NT2/D1 (cell line): Measurements from ENCODE around the gene INSL4.

Experiments used
- DNase-seq: peaks from one replicate; pipeline ENCODE4 v3.0.0-alpha.2; 2011; ENCODE audit warnings: low read depth, low spot score
- H3K27me3 ChIP-seq: 2 replicates; pipeline ENCODE4 v1.6.0; 2011; ENCODE audit warnings: mild to moderate bottlenecking; ENCODE audit not compliant: insufficient read length, insufficient read depth
- H3K36me3 ChIP-seq: 2 replicates; pipeline ENCODE4 v1.6.1; 2011; ENCODE audit warnings: mild to moderate bottlenecking, low read length, mixed read lengths; ENCODE audit not compliant: insufficient read depth, insufficient read length
- H3K4me1 ChIP-seq: 2 replicates; pipeline ENCODE4 v1.5.1; 2011; ENCODE audit not compliant: insufficient read depth, insufficient read length
- H3K4me3 ChIP-seq: 2 replicates; pipeline ENCODE4 v1.5.1; 2011; ENCODE audit warnings: low read depth; ENCODE audit not compliant: insufficient read length
- H3K9ac ChIP-seq: 2 replicates; pipeline ENCODE4 v1.6.0; 2011; ENCODE audit warnings: low read depth; ENCODE audit not compliant: insufficient read length
- H3K9me3 ChIP-seq: 2 replicates; pipeline ENCODE4 v1.5.1; 2011; ENCODE audit warnings: mild to moderate bottlenecking, low read length; ENCODE audit not compliant: insufficient read depth
- SUZ12 ChIP-seq: IDR thresholded peaks from 2 replicates; pipeline ENCODE4 v1.6.1; 2011; ENCODE audit not compliant: insufficient read length, insufficient read depth; ENCODE audit errors: extremely low read depth
- YY1 ChIP-seq: IDR thresholded peaks from 2 replicates; pipeline ENCODE4 v1.6.1; 2011; ENCODE audit not compliant: insufficient read length, insufficient read depth
- ZNF274 ChIP-seq: IDR thresholded peaks from 2 replicates; pipeline ENCODE4 v1.6.1; 2011; ENCODE audit warnings: mild to moderate bottlenecking, low read depth, low read length

Gene INSL4

GRCh38 chr9:5278486-5278885, 47.3 kb downstream of the INSL4 start:
- Histone ChIP-seq H3K4me3 (no peak overlapping the region), H3K27me3 (no peaks in the 10 kb centered on the region), H3K9ac (no peak overlapping the region), H3K9me3 (peaks cover 10% of the 10 kb centered on the region), H3K36me3 (no peaks in the 10 kb centered on the region), H3K4me1 (no peaks in the 10 kb centered on the region)
- TF ChIP-seq ZNF274 (no peak), YY1 (no peak), SUZ12 (no peak)
- no peak for DNase-seq
